ENCODE results near the gene DIABLO. TPM values are rescaled to one million over a fixed set of nuclear protein-coding genes. Genes with fewer than 3 reads are reported as not detected.
"Not testable (repeated sequence)": the region's sequence is repeated elsewhere in the genome, so short reads cannot be mapped to it uniquely, and the experiment has no call there.

Gene DIABLO
- total RNA-seq, 1 donor from 2014 or later: 31.7 TPM

GRCh38 chr12:122189626-122190475, 36.0 kb downstream of the DIABLO start:
- no peak for DNase-seq

GRCh38 chr12:122187466-122187865, 38.4 kb downstream of the DIABLO start:
- no peak for DNase-seq

- no peak for DNase-seq
These were observed 40.3 kb downstream of the DIABLO start for GRCh38 chr12:122185494-122186082.

GRCh38 chr12:122185079-122185478, 40.8 kb downstream of the DIABLO start:
- DNase-seq: no peak

GRCh38 chr12:122184517-122184916, 41.3 kb downstream of the DIABLO start:
- DNase-seq: no peak

- no peak for DNase-seq
These were observed 42.3 kb downstream of the DIABLO start for GRCh38 chr12:122183588-122183940.

GRCh38 chr12:122182887-122183587, 42.8 kb downstream of the DIABLO start, which contains the start of gene LRRC43:
LRRC43 (plus strand) TSS chr12:122183123; CDS start chr12:122183145, 22 bp downstream.
- DNase-seq: no peak

- not testable (repeated sequence) for DNase-seq
These were observed 49.4 kb downstream of the DIABLO start for GRCh38 chr12:122176473-122176872.

GRCh38 chr12:122174155-122174845, 51.6 kb downstream of the DIABLO start, which contains the start of gene IL31:
IL31 (minus strand) TSS chr12:122174221; CDS start chr12:122174172, 49 bp downstream.
- no peak for DNase-seq

GRCh38 chr12:122172262-122172939, 53.5 kb downstream of the DIABLO start:
- no peak for DNase-seq

- no peak for DNase-seq
These were observed 54.5 kb downstream of the DIABLO start for GRCh38 chr12:122171399-122171798.

GRCh38 chr12:122168492-122168891, 57.4 kb downstream of the DIABLO start:
- DNase-seq: no peak

GRCh38 chr12:122167356-122167925, 58.4 kb downstream of the DIABLO start:
- DNase-seq: no peak

GRCh38 chr12:122166422-122167349, 59.2 kb downstream of the DIABLO start:
- no peak for DNase-seq

GRCh38 chr12:122162976-122163375, 62.9 kb downstream of the DIABLO start:
- DNase-seq: no peak

- DNase-seq: no peak
These were observed 64.2 kb downstream of the DIABLO start for GRCh38 chr12:122161682-122162081.

GRCh38 chr12:122160761-122161160, 65.1 kb downstream of the DIABLO start:
- DNase-seq: no peak

- DNase-seq: no peak
These were observed 66.0 kb downstream of the DIABLO start for GRCh38 chr12:122159882-122160281.

- DNase-seq: no peak
These were observed 67.1 kb downstream of the DIABLO start for GRCh38 chr12:122158700-122159285.

All from skin of body (tissue), 2 donors.